A673 (cell line): Measurements from ENCODE around the gene DNAJC4.

ENCODE experiments used
- EZH2 ChIP-seq: fragments of 200-600 bp; sonication (generic); IDR thresholded peaks from 2 replicates; pipeline ENCODE4 v1.6.1; 2017; ENCODE audit warnings: borderline replicate concordance, low read depth, mild to moderate bottlenecking, mixed read lengths, antibody characterized with exemption, low read length; ENCODE audit not compliant: poor library complexity, severe bottlenecking
- TF ChIP-seq, protein P1 (sequence below): fragments of 300-800, 200-600 bp; sonication (generic); conservative IDR thresholded peaks from 2 replicates; pipeline ENCODE4 v1.5.1; 2017; ENCODE audit warnings: low read depth, mild to moderate bottlenecking, antibody characterized with exemption, low read length, moderate library complexity, mixed read lengths

DNA sequence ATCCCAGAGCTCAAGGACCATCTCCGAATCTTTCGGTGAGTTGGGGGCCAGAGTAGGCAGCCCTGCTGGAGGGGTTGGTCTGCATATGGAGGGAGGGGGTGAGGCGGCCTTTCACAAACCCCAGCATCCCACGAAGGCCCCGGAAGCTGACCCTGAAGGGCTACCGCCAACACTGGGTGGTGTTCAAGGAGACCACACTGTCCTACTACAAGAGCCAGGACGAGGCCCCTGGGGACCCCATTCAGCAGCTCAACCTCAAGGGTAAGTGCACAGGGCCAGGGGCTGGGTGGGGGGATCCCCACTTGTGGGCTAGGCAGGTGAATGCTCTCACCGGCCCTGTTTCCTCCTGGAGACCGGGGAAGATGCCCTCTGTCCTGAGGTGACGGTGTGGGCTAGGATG lies 10.6 kb upstream of the DNAJC4 start:
- TF ChIP-seq, protein P1, sequence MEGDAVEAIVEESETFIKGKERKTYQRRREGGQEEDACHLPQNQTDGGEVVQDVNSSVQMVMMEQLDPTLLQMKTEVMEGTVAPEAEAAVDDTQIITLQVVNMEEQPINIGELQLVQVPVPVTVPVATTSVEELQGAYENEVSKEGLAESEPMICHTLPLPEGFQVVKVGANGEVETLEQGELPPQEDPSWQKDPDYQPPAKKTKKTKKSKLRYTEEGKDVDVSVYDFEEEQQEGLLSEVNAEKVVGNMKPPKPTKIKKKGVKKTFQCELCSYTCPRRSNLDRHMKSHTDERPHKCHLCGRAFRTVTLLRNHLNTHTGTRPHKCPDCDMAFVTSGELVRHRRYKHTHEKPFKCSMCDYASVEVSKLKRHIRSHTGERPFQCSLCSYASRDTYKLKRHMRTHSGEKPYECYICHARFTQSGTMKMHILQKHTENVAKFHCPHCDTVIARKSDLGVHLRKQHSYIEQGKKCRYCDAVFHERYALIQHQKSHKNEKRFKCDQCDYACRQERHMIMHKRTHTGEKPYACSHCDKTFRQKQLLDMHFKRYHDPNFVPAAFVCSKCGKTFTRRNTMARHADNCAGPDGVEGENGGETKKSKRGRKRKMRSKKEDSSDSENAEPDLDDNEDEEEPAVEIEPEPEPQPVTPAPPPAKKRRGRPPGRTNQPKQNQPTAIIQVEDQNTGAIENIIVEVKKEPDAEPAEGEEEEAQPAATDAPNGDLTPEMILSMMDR = no peak
- TF ChIP-seq EZH2 = no peak
